ENCODE data around the gene GLT8D2. TPM values are rescaled to one million over a fixed set of nuclear protein-coding genes. Genes with fewer than 3 reads are reported as not detected.

GLT8D2 gene, protein sequence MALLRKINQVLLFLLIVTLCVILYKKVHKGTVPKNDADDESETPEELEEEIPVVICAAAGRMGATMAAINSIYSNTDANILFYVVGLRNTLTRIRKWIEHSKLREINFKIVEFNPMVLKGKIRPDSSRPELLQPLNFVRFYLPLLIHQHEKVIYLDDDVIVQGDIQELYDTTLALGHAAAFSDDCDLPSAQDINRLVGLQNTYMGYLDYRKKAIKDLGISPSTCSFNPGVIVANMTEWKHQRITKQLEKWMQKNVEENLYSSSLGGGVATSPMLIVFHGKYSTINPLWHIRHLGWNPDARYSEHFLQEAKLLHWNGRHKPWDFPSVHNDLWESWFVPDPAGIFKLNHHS
- total RNA-seq (ENCODE audit: low replicate concordance), result 46.0 and 55.3 TPM in 2 replicates

DNA sequence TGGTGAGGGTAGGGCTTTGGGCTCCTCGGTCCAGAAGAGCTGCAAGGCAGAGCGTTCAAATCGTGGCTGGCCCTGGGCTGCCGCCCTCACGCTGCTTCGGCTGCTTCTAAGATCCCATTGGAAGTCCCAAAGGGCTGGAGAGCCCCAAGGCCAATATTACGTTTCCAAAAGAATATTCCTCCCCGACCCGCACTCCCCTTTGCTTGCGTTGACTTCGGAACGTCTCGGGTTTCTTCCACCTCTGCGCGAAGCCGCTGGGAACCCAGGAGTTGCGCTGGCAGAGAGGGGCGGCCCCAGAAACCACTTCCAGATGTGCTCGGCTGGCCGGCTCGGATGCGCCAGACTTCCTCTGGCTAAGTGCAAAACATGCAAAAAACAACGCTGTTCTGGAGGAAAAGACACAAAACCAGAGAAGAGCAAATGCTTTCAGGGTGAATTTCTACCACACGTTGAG is at the start of gene GLT8D2:
TSS of gene GLT8D2 (minus strand) at position 285 of the 454 bp plus-strand sequence. CDS start 30,539 bp downstream, outside the sequence.
- H3K4me3 ChIP-seq (ENCODE audit: low read depth, low read length), result peak within 1 kb of the TSS; percentile 75
- TF ChIP-seq, protein P1, sequence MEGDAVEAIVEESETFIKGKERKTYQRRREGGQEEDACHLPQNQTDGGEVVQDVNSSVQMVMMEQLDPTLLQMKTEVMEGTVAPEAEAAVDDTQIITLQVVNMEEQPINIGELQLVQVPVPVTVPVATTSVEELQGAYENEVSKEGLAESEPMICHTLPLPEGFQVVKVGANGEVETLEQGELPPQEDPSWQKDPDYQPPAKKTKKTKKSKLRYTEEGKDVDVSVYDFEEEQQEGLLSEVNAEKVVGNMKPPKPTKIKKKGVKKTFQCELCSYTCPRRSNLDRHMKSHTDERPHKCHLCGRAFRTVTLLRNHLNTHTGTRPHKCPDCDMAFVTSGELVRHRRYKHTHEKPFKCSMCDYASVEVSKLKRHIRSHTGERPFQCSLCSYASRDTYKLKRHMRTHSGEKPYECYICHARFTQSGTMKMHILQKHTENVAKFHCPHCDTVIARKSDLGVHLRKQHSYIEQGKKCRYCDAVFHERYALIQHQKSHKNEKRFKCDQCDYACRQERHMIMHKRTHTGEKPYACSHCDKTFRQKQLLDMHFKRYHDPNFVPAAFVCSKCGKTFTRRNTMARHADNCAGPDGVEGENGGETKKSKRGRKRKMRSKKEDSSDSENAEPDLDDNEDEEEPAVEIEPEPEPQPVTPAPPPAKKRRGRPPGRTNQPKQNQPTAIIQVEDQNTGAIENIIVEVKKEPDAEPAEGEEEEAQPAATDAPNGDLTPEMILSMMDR (IDR thresholded peaks at IDR 0.05; ENCODE audit: insufficient read depth, low read length), result no peak
- peak; percentile 84 for DNase-seq (ENCODE audit: low read depth)

DNA sequence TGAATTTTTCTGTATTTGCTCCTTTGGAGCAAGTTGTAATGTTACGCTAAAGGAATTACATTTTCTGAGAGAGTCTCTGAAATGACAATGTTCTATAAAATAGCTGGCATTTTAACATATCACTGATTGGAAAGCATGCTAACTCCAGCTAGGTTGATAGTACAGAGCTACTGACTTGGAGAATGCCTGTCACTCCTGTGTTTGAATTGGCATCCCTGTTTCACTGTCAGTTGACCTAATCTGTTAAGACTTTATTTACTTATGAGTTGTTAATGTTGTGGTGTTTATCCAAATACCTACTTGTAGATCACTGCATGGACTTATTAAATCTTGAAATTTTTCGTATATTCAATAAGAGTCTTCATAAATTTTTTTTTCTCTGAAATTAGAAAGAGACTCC is 48.0 kb upstream of the GLT8D2 start:
- H3K4me3 ChIP-seq (ENCODE audit: low read depth, low read length), result no peak overlapping the region
- DNase-seq (ENCODE audit: low read depth), result no peak
- TF ChIP-seq, protein P1 (IDR thresholded peaks at IDR 0.05; ENCODE audit: insufficient read depth, low read length), result no peak

DNA sequence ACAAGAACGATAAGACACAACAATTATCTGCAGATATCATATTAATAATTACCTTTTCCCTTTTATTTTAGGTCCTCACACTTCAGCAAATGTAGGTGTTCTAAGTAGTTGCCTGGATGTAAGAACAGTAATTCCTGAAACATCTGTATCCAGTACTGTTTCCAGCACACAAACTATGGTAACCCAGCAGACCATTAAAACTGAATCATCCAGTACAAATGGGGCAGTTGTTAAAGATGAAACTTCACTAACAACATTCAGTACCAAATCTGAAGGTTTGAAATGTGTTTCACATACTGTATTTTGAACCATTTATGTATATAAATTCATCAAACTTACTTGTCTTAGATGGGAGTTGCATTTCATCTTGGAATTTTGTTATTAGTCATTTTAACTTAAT is 45.3 kb upstream of the GLT8D2 start:
- DNase-seq (ENCODE audit: low read depth), result no peak
- TF ChIP-seq, protein P1 (IDR thresholded peaks at IDR 0.05; ENCODE audit: insufficient read depth, low read length), result no peak
- H3K4me3 ChIP-seq (ENCODE audit: low read depth, low read length), result no peak overlapping the region

DNA sequence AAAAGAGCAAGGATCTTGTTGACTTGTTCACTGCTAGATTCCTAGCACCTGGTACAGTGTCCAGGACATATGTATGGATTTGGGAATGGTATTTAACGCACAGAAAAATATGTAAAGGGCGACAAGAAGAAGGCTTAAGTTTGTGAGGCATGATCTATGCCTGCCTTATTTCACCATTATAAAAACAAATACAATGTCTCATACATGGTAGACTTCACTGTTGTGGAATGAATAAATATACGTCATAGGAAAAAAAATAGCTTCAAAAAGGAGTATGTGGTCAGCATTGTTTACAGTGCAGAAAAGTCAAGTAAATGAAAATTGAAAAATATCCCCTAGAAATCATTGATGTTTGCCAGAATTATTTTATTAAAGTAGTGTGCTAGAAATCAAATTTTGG is 44.3 kb upstream of the GLT8D2 start:
- no peak for DNase-seq (ENCODE audit: low read depth)
- no peak overlapping the region for H3K4me3 ChIP-seq (ENCODE audit: low read depth, low read length)

DNA sequence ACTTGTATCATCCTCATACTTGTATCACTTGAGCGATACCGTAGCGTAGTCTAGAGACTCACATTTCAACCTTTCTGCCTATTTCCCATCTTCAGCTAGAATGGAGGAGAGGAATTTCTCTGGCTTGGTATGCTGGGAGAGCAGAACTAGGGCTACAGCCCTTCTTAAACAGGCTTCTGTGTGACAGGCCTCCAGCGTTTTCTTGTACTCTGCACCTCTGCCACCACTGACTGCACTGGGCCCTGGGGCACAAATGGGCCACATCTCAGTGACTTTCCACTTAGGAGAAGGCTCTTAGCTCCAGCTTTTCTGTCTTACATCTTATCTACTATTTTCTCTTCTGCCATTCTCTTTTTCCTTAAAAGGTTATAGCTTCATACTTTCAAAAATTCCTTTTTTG is 41.1 kb upstream of the GLT8D2 start:
- no peak for DNase-seq (ENCODE audit: low read depth)
- no peak overlapping the region for H3K4me3 ChIP-seq (ENCODE audit: low read depth, low read length)
- TF ChIP-seq, protein P1 (IDR thresholded peaks at IDR 0.05; ENCODE audit: insufficient read depth, low read length), result no peak

More for the DNA sequence above, 44.3 kb upstream of the GLT8D2 start:
- TF ChIP-seq, protein P1 (IDR thresholded peaks at IDR 0.05; ENCODE audit: insufficient read depth, low read length), result no peak

DNA sequence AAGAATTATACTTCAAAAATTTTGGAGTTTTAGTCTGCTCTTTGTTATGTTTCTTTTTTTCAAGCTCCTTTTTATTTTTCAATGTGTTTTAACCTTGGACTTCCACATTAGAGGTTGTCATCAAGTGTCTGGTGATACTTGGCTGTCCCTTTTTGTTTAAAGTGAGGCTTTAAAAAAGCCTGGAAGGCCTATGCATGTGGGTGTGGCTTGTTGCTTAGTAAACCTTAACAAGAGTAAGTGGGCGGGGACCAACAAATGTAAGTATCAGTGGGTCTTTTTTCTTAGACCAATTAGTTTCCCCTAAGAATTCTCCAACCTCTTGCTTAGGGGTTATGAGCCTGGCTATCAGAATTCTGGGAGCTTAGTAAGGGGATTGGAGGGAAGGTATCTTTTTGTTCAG is 40.7 kb upstream of the GLT8D2 start:
- H3K4me3 ChIP-seq (ENCODE audit: low read depth, low read length), result no peak overlapping the region
- TF ChIP-seq, protein P1 (IDR thresholded peaks at IDR 0.05; ENCODE audit: insufficient read depth, low read length), result no peak

More for the DNA sequence above, 40.7 kb upstream of the GLT8D2 start:
- DNase-seq (ENCODE audit: low read depth), result no peak
